RWPE1 (cell line): ENCODE data around the gene GLIS1.
A peak's percentile ranks its signal among the peaks of the same experiment; 100 is the strongest.
"Not testable (repeated sequence)": the region's sequence is repeated elsewhere in the genome, so short reads cannot be mapped to it uniquely, and the experiment has no call there.

Experiments used
- CTCF ChIA-PET: fragments of 350-600 bp; sonication (Branson Sonifier 250); formaldehyde crosslinking; extraction: SDS; loops from one replicate; lab custom pipeline; 2021; lab: Yijun Ruan, JAX
- POLR2A ChIA-PET: fragments of 400-600 bp; formaldehyde crosslinking; extraction: SDS; loops from one replicate; lab custom pipeline; 2020; ENCODE audit warnings: antibody characterized with exemption; ENCODE audit not compliant: low non-redundant PET; lab: Yijun Ruan, JAX
- DNase-seq: peaks from one replicate; pipeline ENCODE4 v3.0.0; 2012; ENCODE audit warnings: low spot score
- H3K27ac ChIP-seq: fragments of 450-650 bp; 2 replicates; pipeline ENCODE4 v1.5.1; 2017
- CTCF ChIP-seq: fragments of 450-650 bp; conservative IDR thresholded peaks from 2 replicates; pipeline ENCODE4 v1.5.1; 2017; ENCODE audit warnings: low read depth, mild to moderate bottlenecking

The GLIS1 gene

GRCh38 chr1:53763461-53763860, 24.5 kb upstream of the GLIS1 start:
- POLR2A ChIA-PET, result no interaction called here

GRCh38 chr1:53760497-53760896, 21.5 kb upstream of the GLIS1 start:
- POLR2A ChIA-PET, H3K27ac ChIP-seq, DNase-seq: not testable (repeated sequence)
- CTCF ChIA-PET, result interaction anchor here (0.6 kb wide), 1 partner anchor 9 kb away, joined by 5 read pairs; no protein-coding TSS in a partner anchor

More at GRCh38 chr1:53763461-53763860, 24.5 kb upstream of the GLIS1 start:
- DNase-seq, result no peak
- CTCF ChIA-PET, result no interaction called here
- H3K27ac ChIP-seq, result no peak overlapping the region
- no peak for TF ChIP-seq CTCF

- ChIA-PET POLR2A (no interaction called here), CTCF (interaction anchor here (0.5 kb wide), 1 partner anchor 281 kb away, joined by 3 read pairs; no protein-coding TSS in a partner anchor)
- no peak for TF ChIP-seq CTCF
- no peak for DNase-seq
- no peak overlapping the region for H3K27ac ChIP-seq
Measured at GRCh38 chr1:53755874-53756273, 16.9 kb upstream of the GLIS1 start.

GRCh38 chr1:53754484-53755312, 15.7 kb upstream of the GLIS1 start:
- ChIA-PET POLR2A (no interaction called here), CTCF (interaction anchor here (0.6 kb wide), 2 partner anchors 14 to 941 kb away, joined by 3 to 4 read pairs; no protein-coding TSS in a partner anchor)
- TF ChIP-seq CTCF, result peak; percentile 45
- DNase-seq, result no peak
- no peak overlapping the region for H3K27ac ChIP-seq

- no peak for TF ChIP-seq CTCF
Measured at GRCh38 chr1:53752281-53752680, 13.3 kb upstream of the GLIS1 start.

GRCh38 chr1:53747841-53748240, 8.9 kb upstream of the GLIS1 start:
- no peak for DNase-seq
- POLR2A ChIA-PET, result no interaction called here
- no peak for TF ChIP-seq CTCF
- no peak overlapping the region for H3K27ac ChIP-seq
- CTCF ChIA-PET, result no interaction called here

More at GRCh38 chr1:53752281-53752680, 13.3 kb upstream of the GLIS1 start:
- POLR2A ChIA-PET, result no interaction called here
- CTCF ChIA-PET, result interaction anchor here (1.2 kb wide), 1 partner anchor 10 kb away, joined by 3 read pairs; no protein-coding TSS in a partner anchor
- no peak overlapping the region for H3K27ac ChIP-seq
- no peak for DNase-seq

- DNase-seq, result no peak
- ChIA-PET CTCF (interaction anchor here (0.7 kb wide), 1 partner anchor 13 kb away, joined by 4 read pairs; no protein-coding TSS in a partner anchor), POLR2A (no interaction called here)
- H3K27ac ChIP-seq, result no peak overlapping the region
- no peak for TF ChIP-seq CTCF
Measured at GRCh38 chr1:53740621-53741105, 1.7 kb upstream of the GLIS1 start.
